ENCODE data around the gene MYH14.

MYH14 gene

GRCh38 chr19:50167314-50167721 lies 36.1 kb upstream of the MYH14 start:
- TF ChIP-seq CTCF (IDR thresholded peaks at IDR 0.05; ENCODE audit: low read depth, low read length, missing control alignments): no peak
- no peak overlapping the region for H3K4me3 ChIP-seq (ENCODE audit: low read depth, low read length)
- no peak for DNase-seq (ENCODE audit: low read depth)
- in situ Hi-C loops (cut with HindIII; ENCODE audit: low sequenced_read_pairs): no loop called here

GRCh38 chr19:50171752-50172151 lies 31.7 kb upstream of the MYH14 start:
- H3K4me3 ChIP-seq (ENCODE audit: low read depth, low read length): no peak overlapping the region
- TF ChIP-seq CTCF (IDR thresholded peaks at IDR 0.05; ENCODE audit: low read depth, low read length, missing control alignments): no peak
- in situ Hi-C loops (cut with HindIII; ENCODE audit: low sequenced_read_pairs): no loop called here
- no peak for DNase-seq (ENCODE audit: low read depth)

GRCh38 chr19:50172726-50173125 lies 30.7 kb upstream of the MYH14 start:
- in situ Hi-C loops (cut with HindIII; ENCODE audit: low sequenced_read_pairs): no loop called here
- no peak for TF ChIP-seq CTCF (IDR thresholded peaks at IDR 0.05; ENCODE audit: low read depth, low read length, missing control alignments)
- H3K4me3 ChIP-seq (ENCODE audit: low read depth, low read length): no peak overlapping the region
- DNase-seq (ENCODE audit: low read depth): no peak

GRCh38 chr19:50173127-50173526 lies 30.3 kb upstream of the MYH14 start:
- in situ Hi-C loops (cut with HindIII; ENCODE audit: low sequenced_read_pairs): no loop called here
- H3K4me3 ChIP-seq (ENCODE audit: low read depth, low read length): no peak overlapping the region
- DNase-seq (ENCODE audit: low read depth): no peak
- no peak for TF ChIP-seq CTCF (IDR thresholded peaks at IDR 0.05; ENCODE audit: low read depth, low read length, missing control alignments)

- in situ Hi-C loops (cut with HindIII; ENCODE audit: low sequenced_read_pairs): no loop called here
- no peak overlapping the region for H3K4me3 ChIP-seq (ENCODE audit: low read depth, low read length)
- TF ChIP-seq CTCF (IDR thresholded peaks at IDR 0.05; ENCODE audit: low read depth, low read length, missing control alignments): no peak
- DNase-seq (ENCODE audit: low read depth): no peak
These were observed 29.2 kb upstream of the MYH14 start for GRCh38 chr19:50174100-50174793.

- no peak for TF ChIP-seq CTCF (IDR thresholded peaks at IDR 0.05; ENCODE audit: low read depth, low read length, missing control alignments)
- no peak overlapping the region for H3K4me3 ChIP-seq (ENCODE audit: low read depth, low read length)
- DNase-seq (ENCODE audit: low read depth): no peak
- in situ Hi-C loops (cut with HindIII; ENCODE audit: low sequenced_read_pairs): no loop called here
These were observed 27.5 kb upstream of the MYH14 start for GRCh38 chr19:50175924-50176323.

Measured in astrocyte of the cerebellum (primary cell).